Lower leg skin (tissue), 3 donors: ENCODE results near the gene RSAD2.

Experiments used
- CTCF ChIP-seq, 3 donors: fragments of 450-650 bp; IDR thresholded peaks; one replicate each; pipeline ENCODE4 v1.5.1; 2016; ENCODE audit warnings: antibody characterized with exemption in 3 of 3, mild to moderate bottlenecking in 3 of 3, moderate library complexity in 2 of 3
- POLR2A ChIP-seq, 2 donors: fragments of 450-650 bp; IDR thresholded peaks; one replicate each; pipeline ENCODE4 v1.6.1; 2016 to 2017; ENCODE audit warnings: antibody characterized with exemption in 2 of 2, mild to moderate bottlenecking in 1 of 2, moderate library complexity in 1 of 2

GRCh38 chr2:6941299-6942046 lies 63.9 kb downstream of the RSAD2 start:
- TF ChIP-seq POLR2A (IDR thresholded peaks at IDR 0.05): no peak
- no peak for TF ChIP-seq CTCF (IDR thresholded peaks at IDR 0.05)
